Keratinocyte (primary cell): ENCODE data around the gene LRRTM3.

Experiments
- EZH2 ChIP-seq: IDR thresholded peaks from one replicate; pipeline ENCODE4 v1.6.1; 2012; ENCODE audit warnings: inconsistent platforms, mild to moderate bottlenecking, low read length, moderate library complexity
- TF ChIP-seq, protein P1 (sequence below), 3 experiments: IDR thresholded peaks in 1 of 3; conservative IDR thresholded peaks in 1 of 3; optimal IDR thresholded peaks in 1 of 3; 2 replicates in 2 of 3; 3 replicates in 1 of 3; pipeline versions ENCODE3 to v1.5.1; 2011; ENCODE audit warnings: low read length in 3 of 3, mild to moderate bottlenecking in 3 of 3, moderate library complexity in 2 of 3, control low read depth in 1 of 3, inconsistent platforms in 1 of 3; ENCODE audit not compliant: insufficient read depth in 2 of 3; ENCODE audit errors: extremely low read depth in 1 of 3

DNA sequence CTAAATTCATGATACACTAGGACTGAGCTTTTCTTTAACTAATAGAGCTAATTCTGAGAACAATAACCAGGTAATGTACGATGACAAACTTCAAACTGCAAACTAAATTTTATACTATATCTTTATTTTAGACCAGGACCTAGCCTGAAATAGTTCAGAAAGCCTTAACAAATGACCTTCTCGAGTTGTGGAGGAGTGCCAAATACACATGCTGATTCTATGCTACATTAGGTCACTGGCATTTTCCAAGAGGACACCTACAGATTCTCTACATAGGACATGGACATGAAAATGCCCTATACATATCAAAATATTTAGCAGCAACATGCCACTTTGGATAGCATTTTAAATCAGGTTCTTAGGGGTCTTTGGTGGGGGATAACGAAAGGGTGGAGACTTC, 44.0 kb upstream of the LRRTM3 start:
- TF ChIP-seq, protein P1, sequence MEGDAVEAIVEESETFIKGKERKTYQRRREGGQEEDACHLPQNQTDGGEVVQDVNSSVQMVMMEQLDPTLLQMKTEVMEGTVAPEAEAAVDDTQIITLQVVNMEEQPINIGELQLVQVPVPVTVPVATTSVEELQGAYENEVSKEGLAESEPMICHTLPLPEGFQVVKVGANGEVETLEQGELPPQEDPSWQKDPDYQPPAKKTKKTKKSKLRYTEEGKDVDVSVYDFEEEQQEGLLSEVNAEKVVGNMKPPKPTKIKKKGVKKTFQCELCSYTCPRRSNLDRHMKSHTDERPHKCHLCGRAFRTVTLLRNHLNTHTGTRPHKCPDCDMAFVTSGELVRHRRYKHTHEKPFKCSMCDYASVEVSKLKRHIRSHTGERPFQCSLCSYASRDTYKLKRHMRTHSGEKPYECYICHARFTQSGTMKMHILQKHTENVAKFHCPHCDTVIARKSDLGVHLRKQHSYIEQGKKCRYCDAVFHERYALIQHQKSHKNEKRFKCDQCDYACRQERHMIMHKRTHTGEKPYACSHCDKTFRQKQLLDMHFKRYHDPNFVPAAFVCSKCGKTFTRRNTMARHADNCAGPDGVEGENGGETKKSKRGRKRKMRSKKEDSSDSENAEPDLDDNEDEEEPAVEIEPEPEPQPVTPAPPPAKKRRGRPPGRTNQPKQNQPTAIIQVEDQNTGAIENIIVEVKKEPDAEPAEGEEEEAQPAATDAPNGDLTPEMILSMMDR (optimal IDR thresholded peaks at IDR 0.05 in 1 of 3, IDR thresholded peaks at IDR 0.05 in 1 of 3, conservative IDR thresholded peaks at IDR 0.05 in 1 of 3; ENCODE audit: extremely low read depth in 1 of 3, insufficient read depth in 2 of 3, low read length in 3 of 3): no peak
- TF ChIP-seq EZH2: no peak
